Measurements from ENCODE around the gene CMTM5.
A peak's percentile ranks its signal among the peaks of the same experiment; 100 is the strongest.

The CMTM5 gene, protein sequence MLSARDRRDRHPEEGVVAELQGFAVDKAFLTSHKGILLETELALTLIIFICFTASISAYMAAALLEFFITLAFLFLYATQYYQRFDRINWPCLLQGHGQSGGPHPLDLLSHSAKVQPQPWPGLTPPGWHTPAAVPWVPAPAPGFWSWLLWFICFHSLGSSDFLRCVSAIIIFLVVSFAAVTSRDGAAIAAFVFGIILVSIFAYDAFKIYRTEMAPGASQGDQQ

DNA sequence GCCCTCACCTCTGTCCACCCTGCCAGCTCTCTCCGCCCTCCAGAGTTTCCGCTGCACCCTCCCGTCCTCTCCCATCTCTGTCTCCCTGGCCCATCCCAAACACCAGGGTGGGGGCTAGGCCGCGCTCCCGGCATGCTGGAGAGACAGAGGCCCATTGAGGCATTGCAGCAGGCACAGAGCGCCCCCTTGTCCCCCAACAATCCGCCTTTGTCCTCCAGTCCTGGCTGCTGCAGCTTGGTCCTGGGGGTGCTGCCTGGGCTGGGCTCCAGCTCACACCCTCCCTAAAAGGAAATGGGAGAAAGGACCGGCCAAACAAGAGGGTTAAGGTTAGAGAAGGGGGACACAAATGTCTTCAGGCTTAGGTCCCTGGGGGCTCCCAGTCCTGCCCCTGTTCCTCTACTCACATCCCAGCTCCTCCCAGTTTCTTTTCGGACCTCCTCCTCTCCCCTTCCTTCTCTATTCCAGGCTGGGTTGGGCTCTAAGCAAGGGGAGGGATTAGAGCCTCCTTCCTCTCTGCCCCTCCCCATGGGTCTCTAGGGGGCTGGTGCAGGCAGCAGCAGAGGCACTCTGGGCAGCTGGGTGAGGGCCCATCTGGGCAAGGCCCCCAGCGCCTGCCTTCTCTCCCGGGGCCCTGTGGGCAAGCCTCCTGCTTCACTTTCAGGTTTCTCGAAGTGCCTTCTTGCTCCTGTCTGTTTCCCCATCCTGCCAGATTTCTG is at the start of gene CMTM5:
Gene CMTM5, plus strand, starts transcription at position 565 of the 716 bp plus-strand sequence. CDS start 206 bp downstream, outside the sequence.
- no peak for DNase-seq (ENCODE audit: low spot score)
- TF ChIP-seq, protein P1, sequence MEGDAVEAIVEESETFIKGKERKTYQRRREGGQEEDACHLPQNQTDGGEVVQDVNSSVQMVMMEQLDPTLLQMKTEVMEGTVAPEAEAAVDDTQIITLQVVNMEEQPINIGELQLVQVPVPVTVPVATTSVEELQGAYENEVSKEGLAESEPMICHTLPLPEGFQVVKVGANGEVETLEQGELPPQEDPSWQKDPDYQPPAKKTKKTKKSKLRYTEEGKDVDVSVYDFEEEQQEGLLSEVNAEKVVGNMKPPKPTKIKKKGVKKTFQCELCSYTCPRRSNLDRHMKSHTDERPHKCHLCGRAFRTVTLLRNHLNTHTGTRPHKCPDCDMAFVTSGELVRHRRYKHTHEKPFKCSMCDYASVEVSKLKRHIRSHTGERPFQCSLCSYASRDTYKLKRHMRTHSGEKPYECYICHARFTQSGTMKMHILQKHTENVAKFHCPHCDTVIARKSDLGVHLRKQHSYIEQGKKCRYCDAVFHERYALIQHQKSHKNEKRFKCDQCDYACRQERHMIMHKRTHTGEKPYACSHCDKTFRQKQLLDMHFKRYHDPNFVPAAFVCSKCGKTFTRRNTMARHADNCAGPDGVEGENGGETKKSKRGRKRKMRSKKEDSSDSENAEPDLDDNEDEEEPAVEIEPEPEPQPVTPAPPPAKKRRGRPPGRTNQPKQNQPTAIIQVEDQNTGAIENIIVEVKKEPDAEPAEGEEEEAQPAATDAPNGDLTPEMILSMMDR (IDR thresholded peaks at IDR 0.05; ENCODE audit: extremely low read depth, missing control alignments), result no peak

DNA sequence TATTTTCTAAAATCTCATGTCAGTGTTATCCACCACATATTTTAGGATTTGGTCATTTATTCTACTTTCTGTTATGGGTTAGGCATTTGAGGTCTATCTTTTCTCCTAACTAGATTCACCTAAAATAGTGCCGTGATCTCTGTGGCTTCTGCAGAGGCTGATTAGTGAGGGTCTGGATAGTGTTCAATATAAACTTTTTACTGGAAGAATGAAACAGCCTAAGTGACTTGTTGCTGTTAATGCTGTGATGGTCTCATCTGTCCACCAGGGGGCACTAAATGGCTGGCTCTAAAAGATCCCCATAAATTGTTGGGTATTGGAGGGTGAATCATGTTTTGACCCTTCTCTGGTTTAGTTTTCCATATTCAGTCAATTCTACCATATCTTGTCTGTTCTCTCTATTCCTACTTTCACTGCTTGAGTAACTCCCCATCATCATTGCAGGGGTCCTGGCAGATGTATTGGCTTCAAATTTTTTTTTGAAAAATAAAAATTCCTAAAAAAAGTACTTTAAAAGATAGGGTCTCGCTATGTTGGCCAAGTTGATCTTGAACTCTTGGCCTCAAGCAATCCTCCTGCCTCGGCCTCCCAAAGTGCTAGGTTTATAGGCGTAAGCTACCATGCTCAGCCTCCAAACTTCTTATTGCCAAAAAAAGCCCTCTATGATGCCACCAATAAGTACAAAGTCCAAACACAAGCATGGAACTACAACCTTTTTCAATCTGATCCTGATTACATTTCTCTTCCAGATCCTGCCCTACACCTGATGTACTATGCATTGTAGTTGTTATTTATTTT is 48.7 kb upstream of the CMTM5 start:
- peak; percentile 83 for DNase-seq (ENCODE audit: low spot score)
- TF ChIP-seq, protein P1 (IDR thresholded peaks at IDR 0.05; ENCODE audit: extremely low read depth, missing control alignments), result peak; percentile 75

DNA sequence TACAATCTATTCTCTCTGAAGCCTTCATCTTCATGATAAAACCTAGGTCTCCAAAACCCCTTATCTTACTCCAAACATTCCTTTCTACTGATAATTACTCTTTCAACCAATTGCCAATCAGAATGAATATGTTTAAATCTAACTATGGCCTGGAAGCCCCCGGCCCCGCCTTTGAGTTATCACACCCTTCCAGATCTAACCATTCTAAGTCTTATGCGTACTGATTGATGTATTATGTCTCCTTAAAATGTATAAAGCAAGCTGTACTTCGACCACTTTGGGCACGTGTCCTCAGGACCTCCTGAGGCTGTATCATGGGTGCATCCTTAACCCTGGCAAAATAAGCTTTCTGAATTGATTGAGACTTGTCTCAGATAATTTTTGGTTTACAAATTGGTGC is 41.2 kb upstream of the CMTM5 start:
- no peak for DNase-seq (ENCODE audit: low spot score)
- TF ChIP-seq, protein P1 (IDR thresholded peaks at IDR 0.05; ENCODE audit: extremely low read depth, missing control alignments), result no peak

DNA sequence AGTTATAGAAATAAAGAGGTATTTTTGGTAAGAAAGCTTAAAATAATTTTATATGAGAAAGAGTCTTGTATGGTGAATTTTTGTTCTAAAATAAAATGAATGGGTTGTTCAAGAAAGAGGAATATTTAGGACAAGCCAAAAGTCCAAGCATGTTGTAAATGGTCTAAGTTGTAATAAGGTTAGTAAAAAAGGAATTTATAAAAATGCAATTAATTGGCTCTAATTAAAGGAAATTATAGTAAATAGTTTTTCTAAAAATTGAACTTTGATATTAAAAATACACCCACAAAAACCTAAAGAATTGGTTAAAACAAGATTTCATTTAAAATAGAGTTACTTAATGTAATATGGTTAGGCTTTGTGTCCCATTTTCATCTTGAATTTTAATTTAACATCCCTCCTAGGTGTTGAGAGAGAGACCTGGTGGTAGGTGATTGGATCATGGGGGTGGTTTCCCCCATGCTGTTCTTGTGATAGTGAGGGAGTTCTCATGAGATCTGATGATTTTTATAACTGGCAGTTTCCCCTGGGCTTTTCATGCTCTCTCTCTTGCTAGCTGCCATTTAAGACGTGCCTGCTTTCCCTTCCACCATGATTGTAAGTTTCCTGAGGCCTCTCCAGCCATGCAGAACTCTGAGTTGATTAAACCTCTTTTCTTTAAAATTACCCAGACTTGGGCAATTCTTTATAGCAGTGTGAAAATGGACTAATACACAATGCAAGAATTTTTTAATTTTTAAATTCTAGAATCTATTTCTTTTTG is 37.2 kb upstream of the CMTM5 start:
- TF ChIP-seq, protein P1 (IDR thresholded peaks at IDR 0.05; ENCODE audit: extremely low read depth, missing control alignments), result no peak
- no peak for DNase-seq (ENCODE audit: low spot score)

DNA sequence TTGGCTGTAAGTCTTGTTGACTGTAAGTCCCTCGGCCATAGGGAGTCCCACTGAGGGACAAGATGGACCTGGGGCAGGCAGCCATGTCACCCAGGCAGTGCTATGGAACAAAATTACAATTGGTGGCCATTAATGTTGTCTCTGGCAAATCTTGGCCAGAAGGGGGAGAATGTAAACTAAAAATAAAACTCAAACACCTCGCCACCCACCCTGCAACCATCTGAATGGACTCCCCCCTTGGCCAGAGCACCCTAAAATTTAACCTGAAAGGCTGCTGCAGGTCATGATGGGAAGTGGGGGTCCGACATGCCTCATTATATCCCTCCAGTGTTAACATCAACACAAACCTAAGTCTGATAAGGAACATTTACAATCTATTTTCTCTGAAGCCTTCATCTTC is 32.4 kb upstream of the CMTM5 start:
- no peak for DNase-seq (ENCODE audit: low spot score)
- TF ChIP-seq, protein P1 (IDR thresholded peaks at IDR 0.05; ENCODE audit: extremely low read depth, missing control alignments), result no peak

DNA sequence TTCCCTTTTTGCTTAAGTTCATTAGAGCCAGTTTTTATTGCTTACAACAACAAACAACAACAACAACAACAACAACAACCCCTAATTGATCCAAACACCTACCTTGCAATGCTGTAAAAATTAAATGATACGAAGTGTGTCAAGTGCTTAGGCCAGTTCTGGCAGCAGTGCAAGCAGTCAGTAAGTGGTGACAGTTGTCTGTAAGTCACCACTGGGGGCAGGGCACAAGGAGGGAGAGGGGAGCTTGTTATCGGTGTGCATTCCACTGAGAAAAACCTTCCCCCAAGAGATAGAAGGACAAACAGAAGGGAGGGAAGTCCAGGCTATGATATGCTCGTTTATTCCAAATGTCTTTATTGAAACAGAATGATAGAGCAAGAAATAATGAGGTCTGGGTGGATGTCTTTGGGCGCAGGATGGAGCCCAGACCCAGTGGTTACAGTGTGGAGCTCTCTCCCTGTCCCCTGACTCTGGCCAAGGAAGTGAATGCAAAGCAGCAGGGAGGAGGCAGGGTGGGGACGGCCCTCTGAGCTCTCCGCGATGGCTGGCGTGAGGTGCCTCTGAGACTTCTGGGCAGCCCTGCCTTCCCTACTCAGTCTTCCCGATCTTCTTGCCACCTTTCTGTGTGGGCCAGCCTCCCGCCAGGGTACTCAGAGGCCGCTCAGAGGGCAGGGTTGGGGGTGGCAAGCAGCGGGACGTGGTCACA is 30.7 kb upstream of the CMTM5 start:
- TF ChIP-seq, protein P1 (IDR thresholded peaks at IDR 0.05; ENCODE audit: extremely low read depth, missing control alignments), result no peak

More for the DNA sequence above, 30.7 kb upstream of the CMTM5 start:
- no peak for DNase-seq (ENCODE audit: low spot score)

All from GM20000 (cell line).